NT2/D1 (cell line): ENCODE data around the gene SDK2.

Source experiments
- SUZ12 ChIP-seq: IDR thresholded peaks from 2 replicates; pipeline ENCODE4 v1.6.1; 2011; ENCODE audit not compliant: insufficient read length, insufficient read depth; ENCODE audit errors: extremely low read depth
- YY1 ChIP-seq: IDR thresholded peaks from 2 replicates; pipeline ENCODE4 v1.6.1; 2011; ENCODE audit not compliant: insufficient read length, insufficient read depth
- ZNF274 ChIP-seq: IDR thresholded peaks from 2 replicates; pipeline ENCODE4 v1.6.1; 2011; ENCODE audit warnings: mild to moderate bottlenecking, low read depth, low read length

DNA sequence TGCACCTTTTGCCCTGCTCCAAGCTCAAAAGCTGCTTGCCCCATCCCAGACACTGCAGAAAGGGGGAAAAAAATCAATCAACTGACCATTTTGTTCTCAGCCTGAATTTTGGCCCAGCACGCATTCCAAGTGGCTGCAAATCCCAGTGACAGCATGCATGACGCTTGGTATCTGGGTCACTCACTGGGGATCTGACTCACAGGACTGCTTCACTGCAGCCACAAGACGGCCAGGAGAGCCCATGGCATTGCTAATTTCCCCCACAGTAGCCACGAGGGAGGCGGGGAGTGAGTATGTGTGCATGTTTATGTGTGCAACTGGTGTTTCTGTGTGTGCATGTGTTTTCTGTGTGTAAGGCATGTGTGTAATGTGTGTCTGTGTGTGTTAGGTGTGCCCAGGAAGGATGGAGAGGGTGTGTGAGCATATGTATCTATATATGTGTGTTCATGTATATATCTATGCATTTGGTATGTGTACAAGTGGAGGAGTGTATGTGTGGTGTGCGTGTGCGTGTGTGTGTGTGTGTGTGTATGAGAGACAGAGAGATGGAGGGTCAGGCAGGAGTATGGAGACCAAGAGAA, 33.8 kb downstream of the SDK2 start:
- TF ChIP-seq YY1 = no peak
- no peak for TF ChIP-seq SUZ12
- TF ChIP-seq ZNF274 = no peak
